ENCODE data around the gene ATP10B.

The ATP10B gene

GRCh38 chr5:160547061-160547460 lies 304.9 kb downstream of the ATP10B start:
- DNase-seq, result no peak

- no peak for DNase-seq
These were observed 306.2 kb downstream of the ATP10B start for GRCh38 chr5:160545832-160546231.

DNA sequence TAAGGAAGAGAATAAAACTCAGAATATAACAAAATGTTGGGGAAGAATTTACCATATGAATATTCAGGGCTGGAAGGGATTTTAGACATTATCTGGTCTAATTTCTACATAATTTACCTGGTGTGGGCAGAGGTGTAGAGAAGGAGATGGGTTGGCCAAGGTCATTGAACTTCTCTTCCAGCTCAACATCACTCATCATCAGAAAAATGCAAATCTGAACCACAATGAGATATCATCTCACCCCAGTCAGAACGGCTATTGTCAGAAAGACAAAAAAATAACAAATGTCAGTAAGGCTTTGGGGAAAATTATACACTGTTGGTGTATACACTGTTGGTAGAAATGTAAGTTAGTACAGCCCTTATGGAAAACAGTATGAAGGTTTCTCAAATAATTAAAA lies 308.6 kb downstream of the ATP10B start:
- DNase-seq, result no peak

DNA sequence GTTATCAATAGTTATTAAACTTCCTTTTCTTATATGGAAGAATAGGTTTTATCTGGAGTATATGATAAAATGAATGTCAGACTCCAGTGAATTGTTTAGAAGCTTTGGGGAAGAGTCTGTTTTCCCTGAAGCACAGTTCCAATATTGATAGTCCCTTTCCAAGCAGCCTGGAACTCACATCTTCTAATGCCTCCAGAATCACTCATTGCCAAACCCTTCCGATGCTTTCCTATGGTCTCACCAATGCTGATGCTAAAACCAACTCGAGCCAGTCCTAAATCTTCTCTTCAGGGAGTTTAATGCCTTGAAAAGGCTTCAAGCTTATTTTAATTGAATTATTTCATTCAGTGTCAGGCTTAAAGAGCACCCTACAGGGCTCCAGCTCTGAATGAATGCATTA lies 309.2 kb downstream of the ATP10B start:
- no peak for DNase-seq

GRCh38 chr5:160542281-160542680 lies 309.7 kb downstream of the ATP10B start:
- no peak for DNase-seq

- DNase-seq, result no peak
These were observed 312.6 kb downstream of the ATP10B start for GRCh38 chr5:160539431-160539830.

GRCh38 chr5:160537940-160538339 lies 314.1 kb downstream of the ATP10B start:
- DNase-seq, result no peak

DNA sequence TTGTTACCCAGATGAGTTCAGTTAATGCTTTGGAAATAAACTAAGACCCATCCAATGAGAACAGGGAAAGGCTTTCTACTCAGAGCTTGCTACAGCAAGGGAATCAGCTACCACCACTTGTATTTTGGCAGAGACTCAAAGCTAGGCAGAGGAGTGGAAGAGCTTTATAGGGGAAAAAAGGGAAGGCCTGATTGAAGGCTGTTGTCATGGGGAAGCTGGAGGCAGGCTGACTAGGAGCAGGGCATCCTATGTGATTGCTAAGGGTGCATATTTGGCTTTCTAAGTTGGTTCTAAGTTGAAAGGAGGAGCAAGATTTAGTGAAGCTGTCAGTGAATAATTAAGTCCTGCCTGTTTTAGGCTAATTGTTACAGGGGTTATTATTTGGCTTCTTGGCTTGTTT lies 314.9 kb downstream of the ATP10B start:
- DNase-seq, result no peak

- no peak for DNase-seq
These were observed 317.1 kb downstream of the ATP10B start for GRCh38 chr5:160534914-160535313.

DNA sequence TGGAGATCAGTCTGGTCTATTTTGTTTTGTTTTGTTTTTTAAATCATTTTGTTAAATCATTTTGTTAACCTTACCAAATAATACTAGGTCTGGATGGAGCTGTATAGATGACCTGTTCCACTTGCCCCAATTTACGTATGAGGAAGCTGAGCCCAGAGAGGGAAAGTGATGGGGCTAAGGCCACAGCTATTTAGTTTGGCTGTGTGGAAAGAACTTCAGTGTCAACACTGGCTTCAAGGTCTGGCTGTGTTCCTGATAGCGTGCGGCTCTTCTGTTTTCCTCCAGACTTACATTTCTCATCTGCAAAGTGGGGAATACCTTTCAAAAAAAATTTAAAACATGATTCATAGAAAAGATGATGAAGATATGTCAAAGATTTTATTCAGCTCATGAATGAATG lies 317.9 kb downstream of the ATP10B start:
- no peak for DNase-seq

DNA sequence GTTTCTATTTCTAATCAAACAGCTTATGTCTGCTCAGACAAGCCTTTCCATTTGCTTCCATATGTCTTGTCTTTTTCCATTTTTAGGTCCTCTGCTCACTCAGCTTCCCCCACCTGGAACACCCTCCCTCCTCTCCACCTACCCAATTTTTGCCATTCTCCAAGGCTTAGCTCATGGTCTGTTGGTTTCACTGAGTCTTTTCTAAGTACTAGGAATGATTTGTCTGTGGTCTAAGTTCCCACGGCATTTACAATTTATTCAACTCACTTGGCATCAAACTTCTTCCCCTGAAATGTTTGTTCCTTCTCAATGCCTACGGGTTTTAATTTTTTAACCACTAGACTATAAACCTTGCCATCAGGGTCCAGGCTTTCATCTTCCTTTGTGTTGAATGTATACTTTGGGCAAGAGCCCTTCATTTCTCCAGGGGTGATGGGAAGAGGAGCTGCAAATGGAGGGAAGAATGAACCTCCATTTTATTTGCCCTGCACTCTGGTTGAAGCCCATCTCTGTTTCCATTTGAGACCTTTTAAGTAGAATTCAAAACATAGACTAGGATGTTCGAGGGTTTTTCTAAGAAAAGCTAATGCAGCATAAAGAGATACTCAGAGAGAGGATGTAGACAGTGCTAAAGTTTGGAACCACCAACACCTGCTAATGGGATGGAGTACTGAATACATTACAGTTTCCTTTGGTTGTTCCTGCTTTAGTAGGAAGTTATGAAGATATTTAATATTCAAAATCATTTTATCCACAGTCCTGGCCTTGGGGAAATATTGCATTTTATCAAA lies 326.3 kb downstream of the ATP10B start:
- no peak for DNase-seq

DNA sequence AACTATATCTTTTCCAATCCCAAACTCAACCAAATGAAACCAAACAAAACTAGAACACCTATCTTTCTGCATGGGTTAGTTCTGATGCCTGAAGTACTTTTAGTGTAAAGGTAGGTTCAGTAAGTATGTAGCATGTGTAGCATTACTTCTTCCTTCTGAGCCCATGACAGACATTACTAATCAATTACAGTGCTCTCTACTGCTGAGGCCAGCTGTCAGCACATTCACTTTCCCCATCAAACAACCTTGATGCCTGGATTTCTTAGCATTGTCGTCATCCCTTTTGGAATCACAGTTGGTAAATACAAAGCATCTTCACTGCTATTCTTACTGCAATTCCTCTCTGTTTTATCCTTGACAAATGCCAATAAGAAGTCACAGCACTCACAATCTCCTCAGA lies 327.2 kb downstream of the ATP10B start:
- DNase-seq, result no peak

GRCh38 chr5:160523502-160524163 lies 328.4 kb downstream of the ATP10B start:
- DNase-seq, result no peak

GRCh38 chr5:160521392-160521663 lies 330.7 kb downstream of the ATP10B start:
- DNase-seq, result no peak

- no peak for DNase-seq
These were observed 331.2 kb downstream of the ATP10B start for GRCh38 chr5:160520609-160521391.

DNA sequence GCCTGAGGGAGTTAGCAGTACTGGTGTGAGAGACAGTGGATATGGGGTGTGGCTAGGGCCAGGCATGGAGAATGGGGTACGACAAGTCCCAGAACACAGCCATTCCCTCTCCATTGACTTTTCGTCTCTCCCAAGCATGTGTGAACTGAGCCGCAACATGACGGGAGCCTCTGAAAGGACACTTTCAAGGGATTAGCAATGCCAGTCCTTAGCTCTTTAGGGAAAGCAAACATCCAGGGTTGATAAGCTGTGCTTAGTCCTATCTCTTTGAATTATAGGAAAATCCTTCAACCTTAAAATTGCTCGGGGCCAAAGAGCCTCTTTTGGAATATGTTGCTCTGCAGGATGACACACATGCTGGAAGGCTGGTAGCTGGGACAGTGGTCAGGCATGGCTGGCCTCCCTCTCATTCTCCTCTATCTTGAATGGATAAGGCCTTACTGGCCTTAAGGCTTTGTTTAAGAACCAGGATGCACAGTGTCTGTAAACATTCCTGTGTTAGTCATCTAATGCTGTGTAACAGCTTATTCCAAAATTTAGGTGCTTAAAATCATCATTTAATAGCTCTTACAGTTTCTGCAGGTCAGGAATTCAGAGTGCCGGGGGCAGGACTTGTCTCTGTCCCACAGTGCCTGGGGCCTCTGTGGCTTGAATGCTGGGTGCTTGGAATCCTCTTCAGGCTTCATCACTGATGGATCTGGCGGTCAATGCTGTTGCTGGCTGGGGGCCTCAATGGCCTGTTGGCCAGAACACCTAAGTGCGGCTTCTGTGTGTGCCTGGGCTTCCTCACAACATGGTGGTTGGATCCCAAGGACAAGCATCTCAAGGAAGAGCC lies 335.1 kb downstream of the ATP10B start:
- DNase-seq, result no peak

GRCh38 chr5:160514866-160515265 lies 337.1 kb downstream of the ATP10B start:
- no peak for DNase-seq

DNA sequence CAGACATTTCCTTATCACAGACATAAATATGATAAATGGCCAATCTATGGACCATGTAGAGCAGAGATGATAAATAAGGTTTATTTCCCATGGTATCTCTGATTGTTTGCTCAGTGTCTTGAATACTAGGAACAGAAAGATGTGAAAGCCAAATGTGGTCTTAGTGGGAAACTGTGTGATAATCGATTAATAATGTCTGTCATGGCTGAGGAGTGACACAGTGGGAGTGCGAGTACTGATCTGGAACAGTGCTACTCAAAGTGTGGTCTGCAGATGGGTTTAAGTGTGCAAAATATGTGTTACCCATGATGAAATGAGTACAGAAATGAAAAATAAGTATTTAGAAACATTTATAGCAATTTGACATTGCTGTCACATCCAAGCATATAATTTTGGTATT lies 337.8 kb downstream of the ATP10B start:
- DNase-seq, result no peak

- DNase-seq, result no peak
These were observed 338.5 kb downstream of the ATP10B start for GRCh38 chr5:160513485-160513884.

All from C1 segment of cervical spinal cord (tissue), 14 donors.